IPS DF 4.7 (cell line): ENCODE data around the gene EBLN1.

Experiments
- DNase-seq: peaks from one replicate; pipeline ENCODE4 v3.0.0-alpha.2; 2013; ENCODE audit warnings: low spot score; ENCODE audit errors: extremely low read depth

Gene EBLN1

DNA sequence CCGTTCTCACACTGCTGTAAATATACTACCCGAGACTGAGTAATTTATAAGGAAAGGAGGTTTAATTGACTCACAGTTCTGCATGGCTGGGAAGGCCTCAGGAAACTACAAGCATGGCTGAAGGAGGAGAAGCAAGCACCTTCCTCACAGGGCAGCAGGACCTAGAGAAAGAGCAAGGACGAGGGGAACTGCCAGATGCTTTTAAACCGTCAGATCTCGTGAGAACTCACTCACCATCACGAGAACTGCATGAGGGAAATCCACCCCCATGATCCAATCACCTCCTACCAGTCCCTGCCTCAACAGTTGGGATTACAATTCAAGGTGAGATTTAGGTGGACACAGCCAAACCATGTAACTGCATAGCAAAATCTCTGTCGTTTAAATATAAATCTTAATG lies at the start of gene EBLN1:
Gene EBLN1 (minus strand): TSS at position 174 of the 400 bp plus-strand sequence. CDS start 8,032 bp downstream, outside the sequence.
- DNase-seq = no peak

DNA sequence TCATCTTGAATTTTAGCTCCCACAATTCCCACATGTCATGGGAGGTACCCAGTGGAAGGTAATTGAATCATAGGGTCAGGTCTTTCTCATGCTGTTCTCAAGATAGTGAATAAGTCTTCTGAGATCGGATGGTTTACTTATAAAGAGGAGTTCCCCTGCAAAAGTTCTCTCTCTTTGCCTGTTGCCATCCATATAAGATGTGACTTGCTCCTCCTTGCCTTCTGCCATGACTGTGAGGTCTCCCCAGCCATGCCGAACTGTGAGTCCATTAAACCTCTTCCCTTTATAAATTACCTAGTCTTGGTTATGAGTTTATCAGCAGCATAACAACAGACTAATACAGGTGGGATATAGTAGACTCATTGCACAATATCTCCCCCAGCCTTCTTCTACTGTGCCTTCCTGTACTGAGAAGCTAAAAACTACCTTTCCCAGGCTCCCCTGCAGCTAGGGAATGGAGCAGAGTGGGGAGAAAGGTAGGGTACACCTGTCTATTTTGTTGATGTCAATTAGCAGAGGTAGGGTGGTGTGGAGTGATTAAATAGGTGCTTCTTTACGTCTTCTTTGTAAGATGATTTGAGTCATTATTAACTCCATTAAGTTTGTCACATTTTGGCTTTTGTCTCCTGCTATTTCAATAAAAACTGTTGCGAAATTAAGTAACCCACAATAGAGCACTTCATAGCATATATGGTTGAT lies 48.2 kb upstream of the EBLN1 start:
- DNase-seq = no peak

DNA sequence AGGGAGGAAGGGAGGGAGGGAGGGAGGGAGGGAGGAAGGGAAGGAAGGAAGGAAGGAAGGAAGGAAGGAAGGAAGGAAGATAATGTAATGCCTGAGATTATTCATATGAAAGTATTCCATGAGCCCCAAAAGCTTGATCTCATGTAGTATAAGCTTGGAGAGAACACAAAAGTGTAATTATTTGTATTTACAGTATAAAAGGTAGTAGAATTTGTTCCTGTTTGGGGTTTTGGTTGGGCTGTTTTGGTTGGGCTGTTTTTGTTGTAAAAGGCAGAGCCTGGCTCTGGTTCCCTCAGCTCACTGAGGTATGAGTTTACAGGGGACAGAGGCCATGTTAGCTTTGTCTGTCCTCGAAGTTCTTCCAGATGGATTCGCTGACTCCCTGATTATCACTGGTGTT lies 45.3 kb upstream of the EBLN1 start:
- DNase-seq = no peak

DNA sequence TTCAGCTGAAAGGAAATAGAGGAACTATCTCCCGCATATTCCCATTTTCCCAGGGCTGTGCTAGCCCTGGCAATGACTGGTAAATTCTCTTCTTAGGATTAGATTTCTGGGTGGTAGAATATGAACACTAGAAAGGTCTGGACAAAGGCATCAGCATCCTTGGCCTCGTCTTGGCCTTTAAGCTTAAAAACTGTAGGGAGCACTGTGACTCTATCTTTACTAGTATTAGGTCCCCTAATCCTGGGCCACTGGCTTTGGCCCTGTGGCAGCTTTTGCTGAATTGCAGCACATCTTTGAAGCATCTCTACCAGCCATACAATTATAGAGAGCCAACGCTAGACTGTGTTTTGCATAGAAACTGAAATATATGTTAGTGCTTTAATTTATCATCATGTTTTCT lies 41.5 kb upstream of the EBLN1 start:
- DNase-seq = no peak

GRCh38 chr10:22258471-22258870 lies 40.7 kb upstream of the EBLN1 start:
- DNase-seq = no peak

DNA sequence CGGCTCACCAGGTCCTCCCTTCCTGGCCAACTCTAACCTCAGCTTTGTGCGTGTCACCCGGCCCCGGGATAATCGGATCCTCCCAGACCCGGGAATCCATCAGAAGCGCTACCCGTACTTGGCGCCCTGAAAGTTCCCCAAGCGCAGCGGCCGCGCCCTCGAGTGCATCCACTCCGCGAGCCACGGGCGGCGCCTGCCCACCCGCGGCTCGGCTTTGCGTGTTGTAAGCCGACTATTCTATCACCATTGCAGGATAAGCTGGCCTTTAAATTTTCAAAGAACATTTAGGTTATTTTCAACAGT lies 35.7 kb upstream of the EBLN1 start:
- DNase-seq = no peak

GRCh38 chr10:22252801-22253579 lies 35.2 kb upstream of the EBLN1 start:
- DNase-seq = no peak

DNA sequence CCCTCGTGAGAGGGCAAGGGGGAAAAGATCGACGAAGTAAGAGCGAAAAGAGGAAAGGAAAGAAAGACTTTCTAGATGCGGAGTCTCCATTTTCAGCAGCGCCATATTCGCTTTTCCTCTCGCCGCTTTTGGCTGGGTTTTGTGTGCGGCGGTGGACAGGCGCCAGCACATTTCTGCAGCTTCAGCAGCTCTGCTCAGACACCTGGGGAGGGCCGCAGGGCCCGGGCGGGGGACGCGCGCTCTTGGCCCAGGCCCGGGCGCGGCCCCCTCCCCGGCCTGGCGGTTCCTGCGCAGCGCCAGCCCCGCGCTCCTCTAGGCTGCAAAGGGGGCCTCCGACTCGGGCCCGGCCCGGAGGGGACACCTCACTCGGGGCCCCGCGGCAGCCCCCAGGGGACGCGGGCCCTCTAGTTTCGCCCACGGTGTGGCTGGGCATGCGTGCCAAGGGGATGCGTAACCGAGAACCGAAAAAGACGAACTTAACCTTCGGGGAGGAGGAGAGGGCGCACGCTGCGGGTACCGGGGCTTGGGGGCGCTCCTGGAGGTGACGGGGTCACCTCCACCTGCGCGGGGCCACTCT lies 34.5 kb upstream of the EBLN1 start:
- no peak for DNase-seq

DNA sequence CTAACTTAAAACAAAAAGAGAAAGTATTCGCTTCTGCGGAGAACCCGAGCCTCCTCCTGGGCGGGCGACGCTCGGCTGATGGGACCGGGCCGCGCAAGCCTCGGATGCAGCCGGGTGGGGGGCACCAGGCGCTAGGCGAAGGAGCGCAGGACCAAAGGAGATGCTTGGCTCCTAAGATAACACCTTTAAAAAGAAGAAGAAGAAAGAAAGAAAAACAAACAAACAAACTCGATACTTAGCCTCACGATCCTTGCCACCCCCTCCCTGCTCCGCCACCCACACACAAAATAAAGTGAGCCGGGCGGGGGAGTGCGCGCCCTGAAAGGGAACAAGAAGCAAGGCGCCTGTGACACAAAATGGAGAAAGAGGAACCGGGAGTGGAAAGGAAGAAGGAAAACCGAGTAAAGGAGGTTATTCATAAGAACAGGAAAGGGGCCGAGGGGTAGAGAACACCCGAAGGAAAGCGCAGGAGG lies 34.0 kb upstream of the EBLN1 start:
- DNase-seq = no peak

GRCh38 chr10:22250897-22251660 lies 33.3 kb upstream of the EBLN1 start:
- DNase-seq = no peak

GRCh38 chr10:22247636-22248035 lies 29.8 kb upstream of the EBLN1 start:
- DNase-seq = no peak

GRCh38 chr10:22246680-22247391 lies 29.0 kb upstream of the EBLN1 start:
- DNase-seq = no peak

DNA sequence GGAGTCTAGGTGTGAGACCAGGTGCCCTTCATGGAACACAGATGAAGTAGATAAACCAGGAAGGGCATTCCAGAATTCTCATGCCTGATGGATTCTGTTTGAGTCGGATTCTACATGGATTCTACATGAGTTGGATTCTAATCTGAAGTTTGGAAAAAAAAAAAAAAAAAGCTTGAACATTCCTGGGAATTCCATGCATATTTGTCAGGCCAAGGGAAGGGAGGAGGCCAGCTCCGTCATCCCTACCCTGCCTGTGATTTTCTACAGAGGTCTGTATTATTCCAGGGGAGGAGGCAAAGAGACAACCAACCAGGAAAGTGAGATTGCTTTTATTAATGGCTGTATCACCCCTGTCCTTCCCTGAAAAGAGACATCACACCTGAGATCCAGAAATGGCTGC lies 27.8 kb upstream of the EBLN1 start:
- no peak for DNase-seq

DNA sequence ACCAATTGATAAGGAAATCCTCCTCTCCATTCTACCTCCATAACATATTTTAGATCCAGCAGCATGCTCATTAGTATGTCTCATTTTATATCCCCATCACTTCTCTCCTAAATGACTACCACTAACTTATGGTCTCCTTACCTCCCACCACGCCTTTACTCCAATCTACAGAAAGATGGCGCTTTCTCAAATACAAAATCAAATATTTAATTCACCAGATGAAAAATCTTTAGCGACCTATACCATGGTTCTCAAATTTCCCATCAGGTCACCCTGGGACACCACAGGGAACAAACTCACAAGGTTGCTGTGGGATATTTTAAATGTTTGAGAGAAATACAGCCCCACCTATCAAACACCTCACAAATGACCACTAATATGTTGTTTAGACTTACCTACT lies 27.0 kb upstream of the EBLN1 start:
- no peak for DNase-seq

- no peak for DNase-seq
These were observed 26.2 kb upstream of the EBLN1 start for GRCh38 chr10:22244001-22244400.

GRCh38 chr10:22243321-22243720 lies 25.5 kb upstream of the EBLN1 start:
- no peak for DNase-seq

DNA sequence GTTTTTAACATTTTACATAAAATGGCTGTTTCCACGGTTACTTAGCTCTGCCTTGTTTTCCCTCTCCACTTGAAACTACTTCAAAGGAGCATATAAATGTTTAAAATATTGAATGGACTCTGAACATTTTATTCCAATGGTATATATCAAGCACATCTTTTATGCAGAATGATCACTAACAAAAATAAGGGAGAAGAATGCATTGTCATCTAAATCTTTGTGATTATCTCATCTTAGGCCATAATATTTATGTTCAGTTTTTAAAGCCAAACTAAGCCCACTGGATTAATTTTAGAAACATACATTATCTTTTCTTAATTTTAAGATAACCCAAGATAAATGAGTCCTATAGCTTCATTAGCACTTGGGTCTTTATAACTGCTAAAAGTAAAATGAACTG lies 13.4 kb upstream of the EBLN1 start:
- DNase-seq = no peak

- no peak for DNase-seq
These were observed 12.5 kb upstream of the EBLN1 start for GRCh38 chr10:22230158-22230833.

DNA sequence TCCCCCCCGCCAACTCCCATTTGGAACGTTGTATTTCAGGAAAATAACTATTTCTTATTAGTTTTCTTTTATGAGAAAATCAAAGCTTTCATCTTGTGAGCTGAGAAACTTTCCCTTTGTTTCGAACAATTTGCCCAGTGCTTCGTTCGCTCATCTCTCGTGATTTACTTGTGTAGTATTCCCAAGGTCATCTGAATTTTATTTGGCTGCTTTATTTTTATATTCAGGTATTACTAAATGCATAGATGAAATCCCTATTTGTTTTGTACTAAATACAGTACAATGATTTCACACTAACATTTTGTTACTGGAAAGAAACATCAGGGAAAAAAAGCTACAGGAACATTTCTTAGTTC lies 12.0 kb upstream of the EBLN1 start:
- DNase-seq = no peak

GRCh38 chr10:22228943-22229801 lies 11.4 kb upstream of the EBLN1 start:
- no peak for DNase-seq
